Measurements from ENCODE around the gene TIMP4.

GRCh38 chr3:12141350-12141749 lies 17.4 kb downstream of the TIMP4 start:
- TF ChIP-seq, protein P1, sequence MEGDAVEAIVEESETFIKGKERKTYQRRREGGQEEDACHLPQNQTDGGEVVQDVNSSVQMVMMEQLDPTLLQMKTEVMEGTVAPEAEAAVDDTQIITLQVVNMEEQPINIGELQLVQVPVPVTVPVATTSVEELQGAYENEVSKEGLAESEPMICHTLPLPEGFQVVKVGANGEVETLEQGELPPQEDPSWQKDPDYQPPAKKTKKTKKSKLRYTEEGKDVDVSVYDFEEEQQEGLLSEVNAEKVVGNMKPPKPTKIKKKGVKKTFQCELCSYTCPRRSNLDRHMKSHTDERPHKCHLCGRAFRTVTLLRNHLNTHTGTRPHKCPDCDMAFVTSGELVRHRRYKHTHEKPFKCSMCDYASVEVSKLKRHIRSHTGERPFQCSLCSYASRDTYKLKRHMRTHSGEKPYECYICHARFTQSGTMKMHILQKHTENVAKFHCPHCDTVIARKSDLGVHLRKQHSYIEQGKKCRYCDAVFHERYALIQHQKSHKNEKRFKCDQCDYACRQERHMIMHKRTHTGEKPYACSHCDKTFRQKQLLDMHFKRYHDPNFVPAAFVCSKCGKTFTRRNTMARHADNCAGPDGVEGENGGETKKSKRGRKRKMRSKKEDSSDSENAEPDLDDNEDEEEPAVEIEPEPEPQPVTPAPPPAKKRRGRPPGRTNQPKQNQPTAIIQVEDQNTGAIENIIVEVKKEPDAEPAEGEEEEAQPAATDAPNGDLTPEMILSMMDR (IDR thresholded peaks at IDR 0.05), result no peak
- no peak for TF ChIP-seq POLR2A (IDR thresholded peaks at IDR 0.05)

Data from uterus (tissue), 2 donors.